ENCODE data around the gene CARD10.

Gene CARD10

GRCh38 chr22:37525073-37525745, 6.0 kb upstream of the CARD10 start:
- no peak for DNase-seq

GRCh38 chr22:37522482-37522881, 3.3 kb upstream of the CARD10 start:
- no peak for DNase-seq

GRCh38 chr22:37521236-37521739, 2.1 kb upstream of the CARD10 start:
- DNase-seq: no peak

- DNase-seq: no peak
Observed at GRCh38 chr22:37520776-37521191, 1.6 kb upstream of the CARD10 start.

- DNase-seq: no peak
Observed at GRCh38 chr22:37518509-37519267, 527 bp downstream of the CARD10 start.

- DNase-seq: no peak
Observed at GRCh38 chr22:37517826-37518450, 1.3 kb downstream of the CARD10 start.

- no peak for DNase-seq
Observed at GRCh38 chr22:37516456-37516855, 2.8 kb downstream of the CARD10 start.

GRCh38 chr22:37515901-37516300, 3.3 kb downstream of the CARD10 start:
- no peak for DNase-seq

GRCh38 chr22:37514526-37515051, 4.6 kb downstream of the CARD10 start:
- no peak for DNase-seq

- no peak for DNase-seq
Observed at GRCh38 chr22:37511395-37512104, 7.7 kb downstream of the CARD10 start.

GRCh38 chr22:37510091-37510490, 9.1 kb downstream of the CARD10 start:
- DNase-seq: no peak

GRCh38 chr22:37509059-37509860, 10.0 kb downstream of the CARD10 start:
- DNase-seq: no peak

- no peak for DNase-seq
Observed at GRCh38 chr22:37508431-37508992, 10.7 kb downstream of the CARD10 start.

- no peak for DNase-seq
Observed at GRCh38 chr22:37507731-37508130, 11.5 kb downstream of the CARD10 start.

- DNase-seq: no peak
Observed at GRCh38 chr22:37505989-37506388, 13.2 kb downstream of the CARD10 start.

GRCh38 chr22:37505565-37505964, 13.7 kb downstream of the CARD10 start:
- no peak for DNase-seq

GRCh38 chr22:37504964-37505363, 14.3 kb downstream of the CARD10 start:
- no peak for DNase-seq

- no peak for DNase-seq
Observed at GRCh38 chr22:37503850-37504249, 15.4 kb downstream of the CARD10 start.

- no peak for DNase-seq
Observed at GRCh38 chr22:37503183-37503683, 16.0 kb downstream of the CARD10 start.

GRCh38 chr22:37502342-37503182, 16.7 kb downstream of the CARD10 start:
- DNase-seq: no peak
